HG03159 (cell line): ENCODE results near the gene PRKCE.

Source experiments
- ATAC-seq: cut with Tn5 transposase; IDR thresholded peaks from one replicate; pipeline ENCODE4 v1.9.1; 2021; ENCODE audit warnings: mild to moderate bottlenecking, moderate library complexity; ENCODE audit not compliant: unreplicated experiment

The PRKCE gene

DNA sequence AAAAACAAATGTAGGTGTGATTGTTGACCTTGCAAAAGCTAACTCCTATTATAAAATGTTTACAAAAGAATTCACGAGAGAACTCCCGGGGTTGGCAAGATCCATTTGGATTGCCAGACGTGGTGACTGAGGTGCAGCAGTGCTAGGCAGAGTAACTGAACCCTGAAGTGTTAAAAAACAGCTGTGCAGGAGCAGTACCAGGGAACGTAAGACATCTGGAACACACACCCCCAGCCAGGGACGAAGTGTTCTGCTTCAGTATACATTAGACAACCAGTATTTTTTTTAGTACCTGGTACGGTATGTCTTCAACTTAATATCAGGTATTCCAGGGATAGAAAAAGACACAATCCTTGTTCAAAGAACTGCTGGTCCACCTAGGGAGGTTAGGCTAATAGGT lies 373.6 kb downstream of the PRKCE start:
- no peak for ATAC-seq

DNA sequence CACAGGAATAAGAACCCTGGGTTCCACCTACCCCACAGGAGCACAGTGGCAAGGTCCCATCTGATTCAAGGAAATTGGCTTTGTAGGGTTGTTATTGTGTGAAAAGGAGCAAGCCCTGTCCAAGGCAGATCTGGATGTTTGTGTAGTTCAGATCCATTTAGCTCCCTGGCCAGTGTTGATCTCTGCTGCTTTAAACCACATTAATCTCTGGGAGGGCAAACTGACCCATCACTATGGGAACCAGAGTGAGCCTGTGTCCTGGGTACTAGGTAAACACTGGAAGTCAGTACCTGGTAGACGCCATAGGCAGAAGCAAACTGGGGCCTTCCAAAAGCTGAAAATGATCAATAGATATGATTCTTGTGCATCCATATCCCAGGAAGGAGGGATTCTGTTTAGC lies 374.2 kb downstream of the PRKCE start:
- no peak for ATAC-seq

DNA sequence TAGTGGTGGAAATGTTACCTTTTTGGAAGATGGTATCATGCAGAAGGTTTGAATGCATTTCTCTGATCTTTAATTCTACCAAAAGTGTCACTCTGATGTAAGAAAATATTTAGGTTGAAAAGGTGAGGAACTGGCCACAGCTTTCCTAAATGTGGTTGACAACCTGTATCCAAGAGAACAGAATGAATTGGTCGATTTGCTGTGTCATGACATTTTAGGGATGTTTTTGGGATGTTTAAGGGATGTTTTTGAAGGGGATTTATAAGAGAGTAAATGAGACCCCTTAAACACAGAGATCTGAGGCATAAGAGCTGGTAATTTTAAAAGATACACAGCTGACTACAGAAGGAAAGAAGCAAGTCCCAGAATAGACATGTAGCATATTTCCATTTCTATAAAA lies 375.0 kb downstream of the PRKCE start:
- ATAC-seq: no peak

DNA sequence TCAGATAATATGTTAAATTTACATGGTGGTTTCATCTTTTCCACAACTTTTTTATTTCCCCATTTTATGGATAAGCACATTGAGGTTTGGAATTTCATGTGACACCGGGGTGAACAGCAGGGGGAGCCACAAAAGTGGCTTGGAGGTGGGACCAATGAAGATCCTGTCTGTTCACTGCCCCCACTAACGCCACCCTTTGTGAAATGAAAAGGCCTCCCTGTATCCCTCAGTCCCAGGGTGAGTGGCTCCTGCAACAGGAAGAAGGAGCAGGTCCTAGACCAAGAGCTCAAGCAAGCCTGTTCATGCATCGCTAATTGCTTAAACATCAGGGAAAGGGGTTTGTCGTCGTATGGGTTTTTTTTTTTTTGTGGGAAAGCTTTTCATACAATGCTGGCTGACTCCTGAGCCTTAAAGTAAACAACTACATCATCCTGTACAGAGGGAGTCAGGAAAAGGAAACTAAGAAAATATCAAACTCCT lies 377.9 kb downstream of the PRKCE start:
- no peak for ATAC-seq

DNA sequence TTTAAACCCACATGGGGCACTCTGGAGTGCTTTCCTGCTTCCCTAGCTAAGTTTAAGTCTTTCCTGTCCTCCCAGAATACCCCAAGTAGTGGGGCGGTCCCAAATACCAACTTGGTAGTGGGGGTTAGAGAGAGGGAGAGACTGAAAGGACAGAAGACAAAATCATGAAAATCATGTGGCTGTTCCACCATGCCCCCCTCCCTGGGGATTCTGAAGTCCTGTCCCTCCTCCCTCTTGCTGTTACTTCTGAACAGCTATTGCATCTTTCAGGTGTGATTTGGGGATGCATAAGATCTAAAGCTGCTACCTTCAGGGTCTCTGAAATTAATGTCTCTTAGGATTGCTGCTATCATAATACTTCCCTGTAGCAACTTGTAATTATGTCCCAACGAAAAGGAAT lies 378.9 kb downstream of the PRKCE start:
- ATAC-seq: no peak

DNA sequence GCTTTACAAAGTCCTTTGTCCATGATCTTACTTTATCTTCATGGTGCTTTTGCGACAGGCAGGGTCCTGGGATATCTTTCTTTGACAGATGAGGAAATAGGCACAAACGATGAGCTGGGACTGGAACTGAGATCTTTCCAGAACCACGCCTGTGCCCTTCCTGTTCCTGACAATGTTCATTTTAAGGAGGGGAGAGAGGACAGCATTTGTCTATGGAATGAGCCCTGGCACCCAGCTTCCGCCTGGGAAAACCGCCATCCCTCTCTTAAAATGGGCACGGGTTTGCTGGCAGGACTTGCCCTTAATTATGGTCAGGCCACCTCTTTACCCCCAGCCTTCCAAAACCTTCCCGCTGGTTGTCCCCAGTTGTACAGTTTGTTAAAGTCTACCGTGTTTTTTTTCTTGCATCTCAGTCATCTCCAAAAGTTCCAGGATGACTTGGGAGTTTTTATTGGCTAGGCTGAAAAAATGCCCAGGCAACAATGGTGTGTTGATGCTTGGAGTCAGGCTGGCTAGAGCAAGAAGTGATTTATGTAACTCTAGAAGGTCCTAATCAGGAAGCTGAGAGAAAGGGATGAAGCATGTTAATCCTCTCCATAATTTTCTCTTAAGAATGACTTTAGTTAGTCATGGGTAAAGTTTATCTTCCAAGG lies 380.8 kb downstream of the PRKCE start:
- no peak for ATAC-seq

DNA sequence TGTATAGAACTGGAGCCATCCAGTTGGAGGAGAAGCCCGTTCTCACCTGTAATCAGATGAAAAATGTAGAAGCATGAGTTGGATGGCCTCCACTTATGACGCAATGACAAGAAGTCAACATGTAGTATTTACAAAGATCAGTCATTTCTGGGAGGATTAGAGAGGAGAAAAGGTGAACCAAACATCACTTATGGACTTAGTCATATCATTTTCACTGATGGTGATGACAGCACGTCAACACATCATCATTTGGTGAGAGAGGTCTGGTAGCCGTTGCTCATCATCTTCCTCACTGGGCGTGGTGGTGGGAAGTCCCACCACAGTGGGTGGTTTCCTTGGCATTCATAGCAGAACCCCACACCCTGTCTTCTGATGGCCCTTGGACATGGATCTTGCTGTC lies 381.5 kb downstream of the PRKCE start:
- no peak for ATAC-seq

DNA sequence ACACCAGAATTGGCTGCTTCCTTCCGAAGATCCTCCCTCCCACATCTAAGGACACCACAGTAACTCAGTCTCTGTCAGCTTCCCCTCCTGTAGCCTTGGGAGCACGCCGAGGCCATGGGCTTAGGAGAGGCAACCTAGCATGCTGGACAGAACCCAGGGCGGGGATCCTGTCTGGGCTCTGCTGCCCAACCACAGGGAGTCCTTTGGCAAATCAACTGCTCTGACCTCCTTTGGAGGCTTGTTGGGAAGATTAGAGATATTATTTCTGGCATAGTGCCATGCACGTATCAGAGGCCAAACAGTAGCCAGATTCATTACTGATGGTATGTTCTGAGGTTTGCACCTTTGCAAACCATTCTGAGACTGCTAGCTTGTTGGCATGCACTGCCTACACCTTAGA lies 383.1 kb downstream of the PRKCE start:
- ATAC-seq: no peak

DNA sequence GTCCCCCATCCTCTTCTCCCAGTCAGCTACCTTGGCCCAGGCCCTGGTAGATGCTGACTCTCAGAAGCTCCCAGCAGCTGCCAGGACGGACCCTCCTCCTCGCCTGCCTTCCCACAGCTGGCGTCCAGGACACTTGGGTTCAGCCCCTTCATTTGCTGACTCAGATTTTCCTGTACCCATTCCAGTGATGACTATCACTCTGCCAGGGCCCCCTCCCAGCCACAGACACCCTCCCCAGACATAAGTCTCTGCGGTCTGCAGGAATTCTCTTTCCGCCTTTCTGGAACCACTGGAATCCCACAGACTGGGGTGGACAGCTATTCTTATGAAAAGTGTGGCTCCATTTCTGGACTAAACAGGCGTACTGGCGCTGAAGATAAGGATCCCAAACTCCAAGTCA lies 385.5 kb downstream of the PRKCE start:
- no peak for ATAC-seq

DNA sequence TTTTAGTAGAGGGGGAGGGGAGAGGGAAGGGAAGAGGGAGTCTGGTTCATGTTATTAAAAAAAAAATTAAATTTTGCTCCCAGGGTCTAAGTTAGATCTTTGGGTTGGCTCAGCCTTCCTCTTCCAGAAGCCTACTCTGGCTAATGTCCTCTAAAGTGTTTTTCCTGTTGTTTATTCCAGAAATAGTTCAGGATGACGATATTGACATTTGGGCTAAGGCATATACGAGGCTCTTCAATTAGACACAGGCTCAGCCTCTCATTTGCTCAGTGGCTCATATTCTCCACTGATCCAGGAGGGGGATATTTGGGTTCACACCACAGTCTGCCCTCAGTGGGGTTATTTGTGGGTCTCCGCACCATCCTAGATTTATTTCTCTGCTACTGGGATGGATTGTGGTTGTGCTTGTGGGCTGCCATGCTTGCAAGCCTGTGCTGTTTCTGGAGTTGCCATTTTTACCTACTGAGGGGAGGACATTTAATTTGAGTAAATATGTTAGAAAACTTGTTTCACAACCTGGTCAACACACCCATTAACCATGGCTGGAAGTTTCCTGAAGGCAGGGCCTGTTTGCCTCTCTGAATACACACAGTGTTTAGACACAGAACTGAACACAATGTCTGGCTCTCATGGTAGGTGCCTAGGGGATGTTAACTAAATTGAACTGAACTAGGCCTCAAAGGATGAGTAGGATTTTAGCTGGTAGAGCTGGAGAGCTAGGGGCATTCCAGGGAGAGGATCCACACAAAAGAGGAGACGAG lies 388.2 kb downstream of the PRKCE start:
- ATAC-seq: no peak

DNA sequence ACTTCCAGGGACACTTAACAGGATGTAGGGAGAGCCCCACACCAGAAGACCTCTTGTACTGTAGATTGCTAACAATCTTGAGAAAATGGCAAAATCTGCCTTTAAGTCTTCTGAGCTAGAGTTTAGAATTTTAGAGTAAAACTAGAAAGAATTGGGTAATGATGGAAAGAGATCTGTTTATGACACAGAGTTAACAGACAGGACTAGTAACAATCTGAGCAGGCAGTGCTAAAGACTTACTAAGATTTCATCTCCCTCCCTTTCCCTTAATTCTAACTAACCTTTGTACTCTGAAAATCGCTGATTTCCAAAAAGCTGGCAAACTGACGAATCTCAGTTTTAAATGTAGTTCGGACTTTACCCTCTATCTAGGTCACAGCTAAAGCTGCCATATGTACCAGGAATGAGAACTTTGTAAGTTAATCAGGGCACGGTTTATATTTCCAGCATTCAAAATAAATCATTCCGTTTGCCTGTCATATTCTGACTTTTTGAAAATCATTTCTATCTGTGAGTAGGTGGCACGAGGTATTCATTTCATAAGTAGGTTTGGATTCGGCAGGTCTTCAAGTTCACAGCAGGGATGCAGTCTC lies 389.2 kb downstream of the PRKCE start:
- no peak for ATAC-seq

DNA sequence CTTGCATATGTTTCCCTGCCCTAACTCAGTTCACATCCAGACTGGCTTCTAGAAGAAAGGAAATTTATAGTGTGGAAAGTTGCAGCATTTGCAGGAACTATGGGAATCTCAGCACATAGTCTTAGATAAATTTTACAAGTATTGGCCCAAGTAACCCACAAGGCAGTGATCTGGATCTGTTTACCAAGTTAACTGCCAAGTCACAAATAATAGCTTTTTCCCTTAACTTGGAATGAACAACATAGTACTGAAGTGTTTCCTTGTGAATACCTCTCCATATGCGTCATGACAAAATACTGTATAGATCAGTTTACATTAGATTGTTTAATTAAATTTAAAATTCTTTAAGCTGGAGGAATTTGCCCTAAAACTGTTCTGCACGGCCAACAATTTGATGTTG lies 390.0 kb downstream of the PRKCE start:
- no peak for ATAC-seq

DNA sequence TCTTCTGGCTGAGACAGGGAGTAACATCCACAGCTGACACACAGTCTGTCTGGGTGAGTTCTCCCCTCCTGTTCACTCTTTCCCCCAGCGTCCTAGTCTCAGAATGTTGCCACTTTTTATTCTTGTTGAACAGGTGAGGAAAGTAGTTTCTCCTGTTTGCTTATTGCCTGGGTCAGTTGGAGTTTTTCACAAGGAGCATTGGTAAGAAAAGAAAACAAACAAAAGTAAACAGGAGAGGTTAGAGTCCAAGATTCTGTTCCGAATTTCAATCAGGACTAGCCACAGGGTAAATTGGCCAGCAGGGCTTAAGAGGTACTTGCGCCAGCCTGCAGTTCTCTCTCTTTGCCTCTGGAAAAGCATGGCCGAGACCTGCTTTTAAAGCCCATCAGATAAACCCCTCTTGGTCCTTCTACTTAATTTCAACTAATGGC lies 390.7 kb downstream of the PRKCE start:
- ATAC-seq: no peak

DNA sequence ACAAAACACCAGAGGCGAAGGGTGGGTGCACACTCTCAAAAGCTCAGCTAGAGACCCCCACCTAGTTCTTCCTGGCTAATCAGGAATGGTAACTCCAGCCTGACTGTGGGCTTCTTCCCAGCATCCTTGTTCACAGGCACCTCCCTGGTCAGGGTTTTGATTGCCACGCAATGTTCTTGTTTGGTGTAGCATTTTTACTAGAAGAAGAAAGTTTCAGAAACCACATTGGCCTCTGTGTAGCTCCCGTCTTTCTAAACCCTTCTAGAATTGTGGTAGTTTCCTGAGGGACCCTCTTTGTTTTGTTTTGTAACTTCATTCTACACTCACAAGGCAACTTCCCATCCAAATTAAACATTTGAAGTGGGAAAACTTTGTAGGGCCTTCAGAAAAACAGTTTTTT lies 391.2 kb downstream of the PRKCE start:
- ATAC-seq: no peak

DNA sequence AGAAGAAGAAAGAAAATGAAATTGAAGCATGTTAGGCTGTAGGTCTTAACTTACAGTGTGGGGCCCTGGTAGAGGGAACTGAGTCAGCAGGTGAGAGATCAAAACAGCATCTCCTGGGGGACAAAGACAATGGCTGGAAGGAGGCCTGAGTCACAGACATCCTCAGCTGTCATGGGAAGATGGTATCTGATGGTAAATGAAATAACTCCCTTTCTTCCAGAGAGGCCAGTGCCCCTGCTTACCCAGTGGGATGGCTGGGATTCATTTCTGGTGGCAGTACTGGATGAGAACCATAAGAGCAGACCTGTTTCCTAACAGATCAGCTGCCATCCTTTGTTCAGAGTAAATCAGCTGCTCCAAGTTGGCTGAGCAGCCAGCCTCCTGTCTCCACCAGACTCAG lies 394.4 kb downstream of the PRKCE start:
- no peak for ATAC-seq

DNA sequence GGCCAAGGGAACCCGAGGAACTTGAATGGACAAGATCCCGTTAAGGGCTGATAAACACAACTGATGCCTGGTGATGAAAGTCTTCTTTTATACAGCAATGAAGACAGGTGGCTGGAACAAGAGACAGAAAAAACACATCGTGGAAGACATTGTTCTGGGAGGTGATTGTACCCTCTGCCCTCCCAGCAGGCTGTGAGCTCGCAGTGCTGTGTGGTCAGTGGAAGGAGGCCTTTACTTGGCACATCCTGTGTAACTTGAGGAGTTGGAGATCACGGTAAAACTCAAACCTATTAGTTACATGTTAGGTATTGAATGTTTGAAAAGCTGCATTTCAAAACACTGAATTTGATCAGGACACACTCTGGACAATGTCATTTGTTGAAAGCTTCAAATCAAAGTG lies 395.8 kb downstream of the PRKCE start:
- ATAC-seq: no peak

DNA sequence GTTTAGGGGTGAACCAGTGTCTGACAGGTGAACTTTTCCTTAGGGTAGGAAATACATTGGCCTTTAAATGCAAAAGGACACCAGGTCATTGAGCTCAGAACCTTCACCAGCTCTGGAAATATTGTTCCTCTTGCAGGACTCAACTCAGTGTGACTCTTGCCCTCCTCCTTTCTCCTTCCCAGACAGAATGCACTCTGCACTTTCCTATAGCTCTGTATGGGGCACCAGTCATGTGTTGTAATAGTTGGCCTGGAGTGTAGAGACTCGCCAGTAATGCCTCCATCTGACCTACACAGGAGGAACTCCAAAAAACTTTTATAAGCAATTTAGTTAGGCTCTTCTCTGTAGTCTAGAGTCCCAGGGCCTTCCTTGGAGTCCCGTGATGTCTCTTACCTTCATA lies 397.2 kb downstream of the PRKCE start:
- no peak for ATAC-seq

DNA sequence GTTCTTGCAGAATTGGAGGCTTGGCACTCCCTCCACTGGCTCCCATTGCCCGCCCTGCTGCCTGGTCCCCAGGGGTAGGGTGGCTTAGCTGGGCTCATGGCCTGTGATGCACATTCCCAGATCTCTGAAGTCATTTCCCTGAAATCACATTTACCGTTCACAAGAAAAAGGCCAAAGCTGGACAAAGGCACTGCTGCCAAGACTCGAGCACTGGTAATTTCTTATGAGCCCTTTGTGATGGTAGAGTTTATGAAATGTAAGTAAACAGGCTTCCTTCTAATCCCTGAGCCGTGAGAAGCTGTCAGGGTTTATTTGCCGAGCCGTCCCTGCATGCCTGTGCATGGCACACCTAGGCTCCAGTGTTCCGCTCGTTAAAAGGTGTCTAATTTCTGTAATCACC lies 398.6 kb downstream of the PRKCE start:
- ATAC-seq: no peak

DNA sequence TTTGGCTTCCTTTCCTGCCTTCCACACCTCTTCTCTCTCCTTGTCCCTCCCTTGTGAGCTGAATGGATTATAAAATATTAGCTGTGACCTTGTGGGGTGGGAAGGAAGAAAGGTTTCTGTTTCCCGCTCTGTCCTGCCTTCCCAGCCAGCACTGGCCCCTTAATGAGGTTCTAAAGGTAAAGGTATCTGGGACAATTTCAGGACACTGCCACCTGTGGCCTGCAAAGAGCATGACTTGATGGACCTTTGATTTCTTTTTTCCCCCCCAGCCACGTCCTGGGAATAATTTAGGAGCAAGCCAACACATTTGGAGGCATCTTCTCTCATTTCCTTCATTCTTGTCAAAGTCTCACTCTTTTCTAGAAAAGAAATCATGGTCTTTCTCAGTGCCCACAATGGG lies 399.0 kb downstream of the PRKCE start:
- ATAC-seq: no peak

DNA sequence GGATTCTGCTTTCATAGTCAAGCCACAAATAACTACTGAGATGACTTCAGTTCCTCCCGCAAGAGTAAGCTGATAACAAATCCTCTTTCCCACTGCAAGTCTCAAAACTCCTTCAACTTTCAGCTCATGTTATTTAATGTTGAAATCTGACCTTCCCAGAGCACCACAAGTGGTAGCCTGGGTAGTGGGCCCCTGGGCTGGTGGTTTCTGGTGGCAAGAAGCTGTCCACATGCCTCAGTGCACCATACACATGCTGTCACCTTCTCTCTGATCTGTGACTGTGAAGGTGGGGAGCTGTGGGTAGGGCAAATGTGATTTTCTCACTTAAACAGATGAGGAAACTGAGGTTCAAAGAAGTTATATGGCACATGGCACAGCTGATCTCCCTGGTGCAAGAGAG lies 399.6 kb downstream of the PRKCE start:
- ATAC-seq: no peak

DNA sequence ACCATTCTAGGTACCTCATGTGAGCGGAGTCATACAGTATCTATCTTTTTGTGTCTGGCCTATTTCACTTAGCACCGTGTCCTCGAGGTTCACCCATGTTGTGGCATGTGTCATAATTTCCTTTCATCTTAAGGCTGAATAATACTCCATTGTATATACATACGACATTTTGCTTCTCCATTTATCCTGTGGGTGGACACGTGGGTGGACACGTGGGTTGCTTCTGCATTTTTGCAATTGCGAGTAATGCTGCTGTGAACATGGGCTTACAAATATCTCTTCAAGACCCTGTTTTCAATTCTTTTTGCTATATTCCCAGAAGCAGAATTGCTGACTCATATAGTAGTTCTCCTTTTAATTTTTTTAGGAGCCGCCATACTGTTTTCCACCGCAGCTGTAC lies 402.1 kb downstream of the PRKCE start:
- ATAC-seq: no peak

DNA sequence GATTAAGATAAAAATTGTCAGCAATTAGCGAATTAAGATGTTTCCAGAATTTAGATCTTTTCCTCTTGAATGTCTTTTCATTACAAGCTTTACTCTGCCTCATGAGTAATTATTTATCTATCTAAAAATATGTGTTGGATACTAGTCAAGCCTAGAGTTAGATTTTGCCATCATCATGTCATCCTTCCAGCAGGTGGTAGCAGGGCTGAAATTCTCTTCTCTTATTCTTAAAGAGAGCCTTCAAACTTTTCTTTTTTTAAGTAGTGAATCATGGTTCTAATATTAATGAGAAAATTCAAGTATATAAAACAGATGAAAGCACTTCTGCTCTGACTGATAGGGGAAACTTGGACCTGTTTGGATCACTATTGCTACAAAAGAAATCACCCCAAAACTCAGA lies 405.1 kb downstream of the PRKCE start:
- no peak for ATAC-seq
